WTC11 (cell line): Measurements from ENCODE around the gene IST1. TPM values are rescaled to one million over a fixed set of nuclear protein-coding genes. Genes with fewer than 3 reads are reported as not detected.

Source experiments
- ATAC-seq: fragments of 200-7000 bp; cut with Tn5 transposase; 2 replicates; pipeline ENCODE4 v1.10.0; 2021; ENCODE audit warnings: mild to moderate bottlenecking, moderate library complexity
- CTCF ChIA-PET: fragments of 300-600 bp; sonication (Branson Sonifier 250); formaldehyde crosslinking; loops from one replicate; lab custom pipeline; 2021; ENCODE audit warnings: antibody characterized with exemption; lab: Charles Lee
- POLR2A ChIA-PET: fragments of 350-600 bp; sonication (Branson Sonifier 250); formaldehyde crosslinking; loops from one replicate; lab custom pipeline; 2021; ENCODE audit warnings: antibody characterized with exemption; lab: Charles Lee
- DNase-seq: peaks from one replicate; pipeline ENCODE4 v3.0.0; 2021; ENCODE audit warnings: low spot score
- H3K27ac Mint-ChIP-seq: 2 replicates; pipeline ENCODE4 v1.8.0; 2021; ENCODE audit warnings: mixed read lengths
- H3K27me3 Mint-ChIP-seq: 2 replicates; pipeline ENCODE4 v1.8.0; 2021; ENCODE audit warnings: low read depth, mild to moderate bottlenecking, moderate library complexity, mixed read lengths
- H3K36me3 Mint-ChIP-seq: 2 replicates; pipeline ENCODE4 v1.8.0; 2021; ENCODE audit warnings: mixed read lengths
- H3K4me1 Mint-ChIP-seq: 2 replicates; pipeline ENCODE4 v1.8.0; 2022; ENCODE audit warnings: mixed read lengths
- H3K4me3 Mint-ChIP-seq: 2 replicates; pipeline ENCODE4 v1.8.0; 2021; ENCODE audit warnings: mild to moderate bottlenecking, moderate library complexity, mixed read lengths
- H3K9me3 Mint-ChIP-seq: 2 replicates; pipeline ENCODE4 v1.8.0; 2021; ENCODE audit warnings: mixed read lengths
- AR ChIP-seq: fragments of 250-450 bp; sonication (Bioruptor Pico); IDR thresholded peaks from 2 replicates; pipeline ENCODE4 v1.9.0; 2021; ENCODE audit warnings: mild to moderate bottlenecking
- ATF1 ChIP-seq: sonication (generic); formaldehyde crosslinking; IDR thresholded peaks from 2 replicates; pipeline ENCODE4 v1.8.1; 2023; ENCODE audit warnings: mild to moderate bottlenecking, moderate library complexity, missing genetic modification reagents
- CREB1 ChIP-seq: sonication (generic); formaldehyde crosslinking; IDR thresholded peaks from 2 replicates; pipeline ENCODE4 v1.8.0; 2023; ENCODE audit warnings: mild to moderate bottlenecking, missing genetic modification reagents
- CREM ChIP-seq: sonication (generic); formaldehyde crosslinking; IDR thresholded peaks from 2 replicates; pipeline ENCODE4 v1.8.1; 2022; ENCODE audit warnings: mild to moderate bottlenecking, missing genetic modification reagents, moderate library complexity
- E2F1 ChIP-seq: sonication (generic); formaldehyde crosslinking; IDR thresholded peaks from 2 replicates; pipeline ENCODE4 v1.8.0; 2022; ENCODE audit warnings: mild to moderate bottlenecking, missing genetic modification reagents
- E2F5 ChIP-seq: sonication (generic); formaldehyde crosslinking; IDR thresholded peaks from 2 replicates; pipeline ENCODE4 v1.8.1; 2022; ENCODE audit warnings: mild to moderate bottlenecking, moderate library complexity, missing genetic modification reagents
- MLX ChIP-seq: sonication (generic); formaldehyde crosslinking; IDR thresholded peaks from 2 replicates; pipeline ENCODE4 v1.8.1; 2023; ENCODE audit warnings: mild to moderate bottlenecking, missing genetic modification reagents, moderate library complexity
- NR3C1 ChIP-seq: sonication (generic); formaldehyde crosslinking; conservative IDR thresholded peaks from 2 replicates; pipeline ENCODE4 v1.8.1; 2023; ENCODE audit warnings: low read depth, mild to moderate bottlenecking, missing genetic modification reagents
- RORB ChIP-seq: fragments of 250-450 bp; sonication (Bioruptor Pico); IDR thresholded peaks from 2 replicates; pipeline ENCODE4 v1.9.0; 2021; ENCODE audit warnings: mild to moderate bottlenecking
- SP1 ChIP-seq: sonication (generic); formaldehyde crosslinking; conservative IDR thresholded peaks from 2 replicates; pipeline ENCODE4 v1.8.1; 2022; ENCODE audit warnings: missing genetic modification reagents
- TEAD1 ChIP-seq: sonication (generic); formaldehyde crosslinking; IDR thresholded peaks from 2 replicates; pipeline ENCODE4 v1.8.0; 2022; ENCODE audit warnings: mild to moderate bottlenecking, missing genetic modification reagents
- USF2 ChIP-seq: sonication (generic); formaldehyde crosslinking; IDR thresholded peaks from 2 replicates; pipeline ENCODE4 v1.8.1; 2023; ENCODE audit warnings: mild to moderate bottlenecking, missing genetic modification reagents, moderate library complexity
- ZMAT4 ChIP-seq: fragments of 250-450 bp; sonication (Bioruptor Pico); IDR thresholded peaks from 2 replicates; pipeline ENCODE4 v1.9.0; 2021; ENCODE audit warnings: mild to moderate bottlenecking
- ZNF219 ChIP-seq: sonication (generic); formaldehyde crosslinking; IDR thresholded peaks from 2 replicates; pipeline ENCODE4 v1.8.0; 2023; ENCODE audit warnings: missing genetic modification reagents, mild to moderate bottlenecking, borderline replicate concordance
- ZNF281 ChIP-seq: sonication (generic); formaldehyde crosslinking; IDR thresholded peaks from 2 replicates; pipeline ENCODE4 v1.8.0; 2023; ENCODE audit warnings: mild to moderate bottlenecking, missing genetic modification reagents
- ZNF423 ChIP-seq: fragments of 250-450 bp; sonication (Bioruptor Pico); IDR thresholded peaks from 2 replicates; pipeline ENCODE4 v2.1.2; 2022; ENCODE audit warnings: mild to moderate bottlenecking, moderate library complexity
- total RNA-seq: library from RNA; stranded (reverse); gene quantifications from 3 replicates; pipeline ENCODE4 v1.2.3, GENCODE V29; 2021
- TF ChIP-seq, protein P1 (sequence below): sonication (generic); formaldehyde crosslinking; IDR thresholded peaks from 2 replicates; pipeline ENCODE4 v1.8.1; 2023; ENCODE audit warnings: mild to moderate bottlenecking, moderate library complexity, missing genetic modification reagents
- TF ChIP-seq, protein P2 (sequence below): sonication (generic); formaldehyde crosslinking; IDR thresholded peaks from 2 replicates; pipeline ENCODE4 v1.8.1; 2022; ENCODE audit warnings: mild to moderate bottlenecking, missing genetic modification reagents, moderate library complexity, borderline replicate concordance
- TF ChIP-seq, protein P3 (sequence below): sonication (generic); formaldehyde crosslinking; IDR thresholded peaks from 2 replicates; pipeline ENCODE4 v1.8.0; 2023; ENCODE audit warnings: missing genetic modification reagents
- TF ChIP-seq, protein P4 (sequence below): fragments of 250-450 bp; sonication (Bioruptor Pico); IDR thresholded peaks from 2 replicates; pipeline ENCODE4 v1.8.0; 2021; ENCODE audit warnings: mild to moderate bottlenecking

Gene IST1
- total RNA-seq, 1 experiment from 2014 or later: 272 TPM

DNA sequence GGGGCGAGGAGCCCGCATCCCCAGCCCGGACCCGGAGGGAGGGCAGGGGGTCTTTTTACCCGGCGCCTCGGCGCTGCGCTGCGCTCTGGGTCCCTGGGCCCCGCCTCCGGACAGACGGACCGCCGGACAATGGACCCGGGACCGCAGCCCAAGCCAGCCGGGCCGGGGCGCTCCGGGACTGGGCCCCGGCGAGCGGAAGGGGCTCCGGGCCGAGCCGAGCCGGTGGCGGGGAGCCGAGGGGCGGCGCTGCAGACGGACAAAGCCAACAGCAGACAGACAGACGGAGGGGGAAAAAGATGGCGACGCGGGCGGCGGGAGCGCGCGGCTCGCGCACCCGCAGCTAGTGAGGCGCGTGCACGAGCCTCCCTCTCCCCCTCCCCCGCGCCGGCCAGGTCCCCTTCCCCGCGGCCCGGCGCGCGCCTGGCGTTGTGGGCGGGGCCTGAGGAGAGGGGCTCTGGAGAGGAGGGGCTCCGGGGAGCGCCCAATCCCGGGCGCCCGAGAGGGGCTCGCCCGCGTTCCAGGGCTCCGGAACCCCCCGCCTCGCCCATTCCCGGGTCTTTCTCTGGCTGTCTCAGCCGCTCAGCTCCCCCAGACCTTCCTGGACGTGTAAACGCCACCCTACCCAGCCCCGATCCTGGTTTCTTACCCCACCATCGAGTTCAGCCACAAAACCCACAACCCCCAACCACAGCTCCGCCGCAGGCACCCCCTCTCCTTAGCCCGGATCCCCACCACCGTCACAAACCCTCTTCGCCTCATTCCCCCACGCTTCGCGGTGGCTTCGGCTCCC is 11.3 kb upstream of the IST1 start, which contains the start of gene ZNF821:
ZNF821 (minus strand) TSS at position 334 of the 790 bp plus-strand sequence. CDS start 4,236 bp downstream, outside the sequence.
- Mint-ChIP-seq H3K4me1 (peaks cover 37% of the 10 kb centered on the region), H3K4me3 (peak within 1 kb of the TSS; percentile 92), H3K27ac (peak within 1 kb of the TSS; percentile 96), H3K36me3 (peaks cover 17% of the 10 kb centered on the region), H3K9me3 (no peaks in the 10 kb centered on the region), H3K27me3 (no peaks in the 10 kb centered on the region)
- ChIA-PET CTCF (interaction anchor here (0.7 to 3.2 kb wide), 15 partner anchors 7 to 266 kb away, joined by 3 to 27 read pairs (median 6); partner anchors contain the start of genes AP1G1 and IST1), POLR2A (interaction anchor here (0.8 to 3.2 kb wide), 7 partner anchors 10 to 75 kb away, joined by 3 to 17 read pairs (median 5); partner anchors contain the start of genes AP1G1 and IST1)
- peak; percentile 92 for ATAC-seq
- DNase-seq: peak; percentile 93
- TF ChIP-seq, protein P1, sequence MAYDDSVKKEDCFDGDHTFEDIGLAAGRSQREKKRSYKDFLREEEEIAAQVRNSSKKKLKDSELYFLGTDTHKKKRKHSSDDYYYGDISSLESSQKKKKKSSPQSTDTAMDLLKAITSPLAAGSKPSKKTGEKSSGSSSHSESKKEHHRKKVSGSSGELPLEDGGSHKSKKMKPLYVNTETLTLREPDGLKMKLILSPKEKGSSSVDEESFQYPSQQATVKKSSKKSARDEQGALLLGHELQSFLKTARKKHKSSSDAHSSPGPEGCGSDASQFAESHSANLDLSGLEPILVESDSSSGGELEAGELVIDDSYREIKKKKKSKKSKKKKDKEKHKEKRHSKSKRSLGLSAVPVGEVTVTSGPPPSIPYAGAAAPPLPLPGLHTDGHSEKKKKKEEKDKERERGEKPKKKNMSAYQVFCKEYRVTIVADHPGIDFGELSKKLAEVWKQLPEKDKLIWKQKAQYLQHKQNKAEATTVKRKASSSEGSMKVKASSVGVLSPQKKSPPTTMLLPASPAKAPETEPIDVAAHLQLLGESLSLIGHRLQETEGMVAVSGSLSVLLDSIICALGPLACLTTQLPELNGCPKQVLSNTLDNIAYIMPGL (CRISPR knock-in tag): peak; percentile 92; the same call in 1 of the 2 replicates
- TF ChIP-seq TEAD1 (CRISPR knock-in tag) (0 out of 2 replicates have a peak, but pooled peaks have one; percentile 17), E2F1 (0 out of 2 replicates have a peak, but pooled peaks have one; percentile 48), CREB1 (CRISPR knock-in tag) (no peak), USF2 (0 out of 2 replicates have a peak, but pooled peaks have one; percentile 6), SP1 (CRISPR knock-in tag) (peak; percentile 70), NR3C1 (CRISPR knock-in tag) (no peak), CREM (peak; percentile 54; the same call in 1 of the 2 replicates), ATF1 (CRISPR knock-in tag) (no peak), E2F5 (CRISPR knock-in tag) (0 out of 2 replicates have a peak, but pooled peaks have one; percentile 40), ZNF423 (CRISPR knock-in tag) (peak; percentile 57; the same call in 1 of the 2 replicates), AR (CRISPR knock-in tag) (no peak), RORB (CRISPR knock-in tag) (no peak), ZNF219 (CRISPR knock-in tag) (no peak), ZMAT4 (no peak), ZNF281 (CRISPR knock-in tag) (no peak), MLX (CRISPR knock-in tag) (no peak)
- TF ChIP-seq, protein P2, sequence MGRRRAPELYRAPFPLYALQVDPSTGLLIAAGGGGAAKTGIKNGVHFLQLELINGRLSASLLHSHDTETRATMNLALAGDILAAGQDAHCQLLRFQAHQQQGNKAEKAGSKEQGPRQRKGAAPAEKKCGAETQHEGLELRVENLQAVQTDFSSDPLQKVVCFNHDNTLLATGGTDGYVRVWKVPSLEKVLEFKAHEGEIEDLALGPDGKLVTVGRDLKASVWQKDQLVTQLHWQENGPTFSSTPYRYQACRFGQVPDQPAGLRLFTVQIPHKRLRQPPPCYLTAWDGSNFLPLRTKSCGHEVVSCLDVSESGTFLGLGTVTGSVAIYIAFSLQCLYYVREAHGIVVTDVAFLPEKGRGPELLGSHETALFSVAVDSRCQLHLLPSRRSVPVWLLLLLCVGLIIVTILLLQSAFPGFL (CRISPR knock-in tag): no peak
- TF ChIP-seq, protein P3, sequence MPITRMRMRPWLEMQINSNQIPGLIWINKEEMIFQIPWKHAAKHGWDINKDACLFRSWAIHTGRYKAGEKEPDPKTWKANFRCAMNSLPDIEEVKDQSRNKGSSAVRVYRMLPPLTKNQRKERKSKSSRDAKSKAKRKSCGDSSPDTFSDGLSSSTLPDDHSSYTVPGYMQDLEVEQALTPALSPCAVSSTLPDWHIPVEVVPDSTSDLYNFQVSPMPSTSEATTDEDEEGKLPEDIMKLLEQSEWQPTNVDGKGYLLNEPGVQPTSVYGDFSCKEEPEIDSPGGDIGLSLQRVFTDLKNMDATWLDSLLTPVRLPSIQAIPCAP: no peak
- TF ChIP-seq, protein P4, sequence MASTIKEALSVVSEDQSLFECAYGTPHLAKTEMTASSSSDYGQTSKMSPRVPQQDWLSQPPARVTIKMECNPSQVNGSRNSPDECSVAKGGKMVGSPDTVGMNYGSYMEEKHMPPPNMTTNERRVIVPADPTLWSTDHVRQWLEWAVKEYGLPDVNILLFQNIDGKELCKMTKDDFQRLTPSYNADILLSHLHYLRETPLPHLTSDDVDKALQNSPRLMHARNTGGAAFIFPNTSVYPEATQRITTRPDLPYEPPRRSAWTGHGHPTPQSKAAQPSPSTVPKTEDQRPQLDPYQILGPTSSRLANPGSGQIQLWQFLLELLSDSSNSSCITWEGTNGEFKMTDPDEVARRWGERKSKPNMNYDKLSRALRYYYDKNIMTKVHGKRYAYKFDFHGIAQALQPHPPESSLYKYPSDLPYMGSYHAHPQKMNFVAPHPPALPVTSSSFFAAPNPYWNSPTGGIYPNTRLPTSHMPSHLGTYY (CRISPR knock-in tag): no peak
